Kidney epithelial cell (primary cell): ENCODE data around the gene SMIM22. TPM values are rescaled to one million over a fixed set of nuclear protein-coding genes. Genes with fewer than 3 reads are reported as not detected.

Source experiments
- DNase-seq: peaks from one replicate; pipeline ENCODE4 v3.0.0-alpha.2; 2010; ENCODE audit warnings: low read depth
- H3K27me3 ChIP-seq: 2 replicates; pipeline ENCODE4 v1.6.0; 2011; ENCODE audit warnings: low read length; ENCODE audit not compliant: control insufficient read depth, insufficient read depth
- H3K36me3 ChIP-seq: 2 replicates; pipeline ENCODE4 v1.5.1; 2011; ENCODE audit warnings: low read length; ENCODE audit not compliant: control insufficient read depth, insufficient read depth
- H3K4me3 ChIP-seq: 2 replicates; pipeline ENCODE4 v1.5.1; 2011; ENCODE audit warnings: low read depth, mild to moderate bottlenecking, control low read depth, low read length
- CTCF ChIP-seq: IDR thresholded peaks from 2 replicates; pipeline ENCODE4 v1.5.1; 2011; ENCODE audit warnings: mild to moderate bottlenecking, moderate library complexity, low read length, control low read depth, inconsistent platforms; ENCODE audit not compliant: insufficient read depth, poor library complexity, severe bottlenecking
- total RNA-seq: library from RNA; depleted of rRNA; stranded (reverse); fragments of >200 nt; gene quantifications from 2 replicates; pipeline ENCODE4 v1.2.3, GENCODE V29; 2015

SMIM22 gene
- total RNA-seq, 1 donor from 2014 or later = not detected

GRCh38 chr16:4772351-4772750 is 22.8 kb upstream of the SMIM22 start:
- H3K4me3 ChIP-seq = no peak overlapping the region
- DNase-seq = no peak
- no peak for TF ChIP-seq CTCF
- no peaks in the 10 kb centered on the region for H3K36me3 ChIP-seq
- no peaks in the 10 kb centered on the region for H3K27me3 ChIP-seq

- Histone ChIP-seq H3K4me3 (no peak overlapping the region), H3K27me3 (no peaks in the 10 kb centered on the region), H3K36me3 (no peaks in the 10 kb centered on the region)
- no peak for TF ChIP-seq CTCF
- no peak for DNase-seq
These were observed 20.2 kb upstream of the SMIM22 start for GRCh38 chr16:4775005-4775404.

GRCh38 chr16:4776141-4776705 is 18.9 kb upstream of the SMIM22 start:
- TF ChIP-seq CTCF = no peak
- no peak for DNase-seq

GRCh38 chr16:4777339-4778049 is 17.7 kb upstream of the SMIM22 start:
- Histone ChIP-seq H3K36me3 (no peaks in the 10 kb centered on the region), H3K27me3 (no peaks in the 10 kb centered on the region), H3K4me3 (no peak overlapping the region)
- TF ChIP-seq CTCF = no peak
- no peak for DNase-seq

More at GRCh38 chr16:4776141-4776705, 18.9 kb upstream of the SMIM22 start:
- H3K36me3 ChIP-seq = no peaks in the 10 kb centered on the region
- no peak overlapping the region for H3K4me3 ChIP-seq
- H3K27me3 ChIP-seq = no peaks in the 10 kb centered on the region

- no peak for TF ChIP-seq CTCF
- no peak for DNase-seq
- no peak overlapping the region for H3K4me3 ChIP-seq
- no peaks in the 10 kb centered on the region for H3K27me3 ChIP-seq
- H3K36me3 ChIP-seq = no peaks in the 10 kb centered on the region
These were observed 17.1 kb upstream of the SMIM22 start for GRCh38 chr16:4778050-4778392.

GRCh38 chr16:4780235-4780634 is 14.9 kb upstream of the SMIM22 start:
- no peak for TF ChIP-seq CTCF
- Histone ChIP-seq H3K27me3 (no peaks in the 10 kb centered on the region), H3K4me3 (no peak overlapping the region), H3K36me3 (no peaks in the 10 kb centered on the region)
- no peak for DNase-seq
